Measurements from ENCODE around the gene KIRREL3. TPM values are rescaled to one million over a fixed set of nuclear protein-coding genes. Genes with fewer than 3 reads are reported as not detected.

Gene KIRREL3
- total and polyA plus RNA-seq, 9 of the 15 experiments (the other 6 are each of a cell fraction or from before 2014, with no cell fraction given): 0.04 to 0.10 TPM; not detected in 7

DNA sequence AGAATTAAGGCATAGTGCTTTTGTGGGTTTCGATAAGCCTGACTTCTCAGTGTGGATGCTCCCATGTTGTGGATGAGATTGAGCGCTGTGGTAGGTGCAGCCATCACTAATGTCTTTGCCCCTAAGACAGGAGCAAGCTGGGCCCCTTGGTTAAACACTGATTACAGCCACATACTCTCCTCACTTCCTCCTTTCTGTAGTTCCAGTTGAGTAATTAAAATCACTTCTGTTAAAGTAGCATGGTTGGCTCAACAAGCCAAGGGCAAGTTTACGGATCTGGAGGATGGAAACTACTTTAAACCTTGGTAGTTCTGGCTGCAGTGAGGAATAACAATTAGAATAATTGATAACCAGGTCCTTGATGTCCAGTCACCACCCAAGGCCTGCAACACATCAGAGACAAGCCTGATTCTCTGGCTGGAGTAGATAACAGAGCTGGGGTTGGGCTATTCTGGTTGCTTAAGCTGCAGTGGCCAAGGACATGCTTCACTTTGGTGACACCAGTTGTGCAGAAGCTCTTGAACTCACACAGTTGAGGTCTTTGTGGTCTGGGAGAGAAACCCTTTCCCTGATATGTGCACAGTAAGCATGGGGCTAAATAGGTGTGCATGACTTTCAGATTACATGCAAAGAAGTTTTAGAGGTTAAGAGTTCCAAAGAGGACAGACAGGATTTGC is 81.3 kb downstream of the KIRREL3 start:
- no peak for DNase-seq (ENCODE audit: extremely low read depth in 1 of 4, low spot score in 3 of 4)
- Histone ChIP-seq H3K9ac (ENCODE audit: insufficient read depth in 1 of 2, low read depth in 2 of 2, low read length in 2 of 2) (no peak overlapping the region), H4K20me1 (replicated peaks; ENCODE audit: control insufficient read depth, insufficient read depth, low read length) (no peaks in the 10 kb centered on the region), H3K4me3 (no peak overlapping the region), H3K9me3 (replicated peaks; ENCODE audit: control insufficient read depth, insufficient read depth, low read depth, low read length) (no peaks in the 10 kb centered on the region), H3K79me2 (ENCODE audit: control insufficient read depth, insufficient read depth, low read length) (no peaks in the 10 kb centered on the region), H3K9me1 (ENCODE audit: control insufficient read depth, insufficient read depth, low read length) (no peaks in the 10 kb centered on the region), H3K36me3 (ENCODE audit: control insufficient read depth, insufficient read depth, low read length) (no peaks in the 10 kb centered on the region), H3K27ac (ENCODE audit: extremely low read depth, low read depth, low read length) (no peak overlapping the region), H3K4me1 (replicated peaks in 1 of 2; ENCODE audit: control insufficient read depth in 2 of 2, insufficient read depth in 2 of 2, low read length in 2 of 2) (no peaks in the 10 kb centered on the region), H3K4me2 (ENCODE audit: insufficient read depth, low read length) (no peak overlapping the region), H3K27me3 (ENCODE audit: control insufficient read depth in 2 of 2, insufficient read depth in 2 of 2, low read length in 2 of 2) (no peaks in the 10 kb centered on the region), H2AFZ (ENCODE audit: low read depth, low read length) (no peak overlapping the region)
- WGBS (ENCODE audit: insufficient coverage, low coverage, missing lambda C conversion rate): 0% methylated on average over 3 of the region's 3 CpGs
- ChIA-PET POLR2A (no interaction called here), CTCF (ENCODE audit: low intra/inter-chr PET ratio) (no interaction called here)
- FAIRE-seq: no peak
- ATAC-seq: no peak
- BruUV-seq (replicated peaks): no TSS peak
- intact Hi-C loops (cut with micrococcal nuclease) (no loop called here), in situ Hi-C loops (cut with MboI) (no loop called here)
- TF ChIP-seq MECOM (CRISPR knock-in tag; IDR thresholded peaks at IDR 0.05) (no peak), NR2C2 (CRISPR knock-in tag; IDR thresholded peaks at IDR 0.05) (no peak), NR2C2 (tag; IDR thresholded peaks at IDR 0.05) (no peak), GATA2 (CRISPR knock-in tag; IDR thresholded peaks at IDR 0.05) (no peak), MTA1 (IDR thresholded peaks at IDR 0.05; ENCODE audit: borderline replicate concordance) (no peak), ZNF175 (CRISPR knock-in tag; IDR thresholded peaks at IDR 0.05; ENCODE audit: low read depth) (no peak), ARID1B (IDR thresholded peaks at IDR 0.05) (no peak)
- TF ChIP-seq, protein P1, sequence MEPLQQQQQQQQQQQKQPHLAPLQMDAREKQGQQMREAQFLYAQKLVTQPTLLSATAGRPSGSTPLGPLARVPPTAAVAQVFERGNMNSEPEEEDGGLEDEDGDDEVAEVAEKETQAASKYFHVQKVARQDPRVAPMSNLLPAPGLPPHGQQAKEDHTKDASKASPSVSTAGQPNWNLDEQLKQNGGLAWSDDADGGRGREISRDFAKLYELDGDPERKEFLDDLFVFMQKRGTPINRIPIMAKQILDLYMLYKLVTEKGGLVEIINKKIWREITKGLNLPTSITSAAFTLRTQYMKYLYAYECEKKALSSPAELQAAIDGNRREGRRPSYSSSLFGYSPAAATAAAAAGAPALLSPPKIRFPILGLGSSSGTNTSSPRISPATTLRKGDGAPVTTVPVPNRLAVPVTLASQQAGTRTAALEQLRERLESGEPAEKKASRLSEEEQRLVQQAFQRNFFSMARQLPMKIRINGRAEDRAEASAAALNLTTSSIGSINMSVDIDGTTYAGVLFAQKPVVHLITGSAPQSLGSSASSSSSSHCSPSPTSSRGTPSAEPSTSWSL (CRISPR knock-in tag; IDR thresholded peaks at IDR 0.05; ENCODE audit: borderline replicate concordance): no peak
- TF ChIP-seq, protein P2, sequence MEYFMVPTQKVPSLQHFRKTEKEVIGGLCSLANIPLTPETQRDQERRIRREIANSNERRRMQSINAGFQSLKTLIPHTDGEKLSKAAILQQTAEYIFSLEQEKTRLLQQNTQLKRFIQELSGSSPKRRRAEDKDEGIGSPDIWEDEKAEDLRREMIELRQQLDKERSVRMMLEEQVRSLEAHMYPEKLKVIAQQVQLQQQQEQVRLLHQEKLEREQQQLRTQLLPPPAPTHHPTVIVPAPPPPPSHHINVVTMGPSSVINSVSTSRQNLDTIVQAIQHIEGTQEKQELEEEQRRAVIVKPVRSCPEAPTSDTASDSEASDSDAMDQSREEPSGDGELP (CRISPR knock-in tag; IDR thresholded peaks at IDR 0.05; ENCODE audit: borderline replicate concordance): no peak

Data from K562 (cell line).